Effector memory CD4-positive, alpha-beta T cell (primary cell): ENCODE measurements around the gene CDH9.

Experiments used
- DNase-seq, 3 donors: peaks; one replicate each; pipeline ENCODE4 v3.0.0-alpha.2; 2020
- H3K27ac ChIP-seq: 2 replicates; pipeline ENCODE4 v1.7.0; 2013; ENCODE audit warnings: mild to moderate bottlenecking, low read length, moderate library complexity; ENCODE audit not compliant: insufficient read depth, poor library complexity, severe bottlenecking
- H3K27me3 ChIP-seq: replicated peaks from 2 replicates; pipeline ENCODE4 v1.7.0; 2013; ENCODE audit warnings: mild to moderate bottlenecking, low read length; ENCODE audit not compliant: insufficient read depth, control insufficient read depth, poor library complexity, severe bottlenecking
- H3K36me3 ChIP-seq: 2 replicates; pipeline ENCODE4 v1.7.0; 2013; ENCODE audit warnings: mild to moderate bottlenecking, low read length, moderate library complexity; ENCODE audit not compliant: control insufficient read depth, insufficient read depth
- H3K4me1 ChIP-seq: 2 replicates; pipeline ENCODE4 v1.7.0; 2013; ENCODE audit warnings: low read length, mild to moderate bottlenecking; ENCODE audit not compliant: control insufficient read depth, insufficient read depth, poor library complexity, severe bottlenecking
- H3K4me3 ChIP-seq: 2 replicates; pipeline ENCODE4 v1.7.0; 2013; ENCODE audit warnings: low read length, low read depth, mild to moderate bottlenecking; ENCODE audit not compliant: insufficient read depth, poor library complexity, severe bottlenecking
- H3K9me3 ChIP-seq: 2 replicates; pipeline ENCODE4 v1.7.0; 2013; ENCODE audit warnings: mild to moderate bottlenecking, low read length, moderate library complexity; ENCODE audit not compliant: control insufficient read depth

Gene CDH9

DNA sequence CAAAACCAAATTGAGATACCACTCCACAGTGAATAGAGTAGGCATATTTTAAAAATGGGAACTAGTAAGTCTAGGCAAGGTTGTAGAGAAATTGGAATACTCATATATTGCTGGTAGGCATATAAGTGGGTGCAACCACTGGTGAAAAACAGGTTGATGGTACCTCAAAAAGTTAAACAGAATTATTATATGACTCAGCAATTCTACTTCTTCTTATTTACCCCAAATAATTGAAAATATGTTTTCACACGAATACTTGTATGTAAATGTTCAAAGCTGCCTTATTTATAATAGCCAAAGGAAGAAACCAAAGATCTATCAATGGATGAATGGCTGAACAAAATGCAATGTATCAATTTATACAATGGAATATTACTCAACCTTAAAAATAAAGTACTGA, 79.1 kb downstream of the CDH9 start:
- no peaks in the 10 kb centered on the region for H3K9me3 ChIP-seq
- H3K4me1 ChIP-seq = no peaks in the 10 kb centered on the region
- no peaks in the 10 kb centered on the region for H3K36me3 ChIP-seq
- H3K27ac ChIP-seq = no peak overlapping the region
- no peaks in the 10 kb centered on the region for H3K27me3 ChIP-seq
- no peak for DNase-seq
- H3K4me3 ChIP-seq = no peak overlapping the region

DNA sequence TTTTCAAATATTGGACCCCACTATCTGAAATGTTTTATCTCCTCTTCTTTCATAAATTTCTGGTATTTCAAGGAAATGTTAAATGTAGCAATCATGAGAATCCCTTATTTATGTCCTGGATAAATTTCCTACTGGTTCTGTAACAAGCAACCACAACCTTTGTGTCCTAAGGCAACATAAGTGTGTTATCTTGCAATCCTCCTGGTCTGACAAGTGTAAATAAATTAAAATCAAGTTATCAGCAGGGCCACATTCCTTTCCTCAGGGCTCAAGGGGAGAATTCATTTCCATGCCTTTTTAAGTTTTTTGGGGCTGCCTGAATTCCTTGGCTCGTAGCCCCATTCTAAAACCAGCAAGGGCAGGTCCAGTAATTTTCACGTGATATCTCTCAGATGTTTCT, 83.2 kb downstream of the CDH9 start:
- DNase-seq = no peak
- no peaks in the 10 kb centered on the region for H3K36me3 ChIP-seq
- no peaks in the 10 kb centered on the region for H3K27me3 ChIP-seq
- H3K27ac ChIP-seq = no peak overlapping the region
- no peaks in the 10 kb centered on the region for H3K4me1 ChIP-seq
- no peak overlapping the region for H3K4me3 ChIP-seq
- no peaks in the 10 kb centered on the region for H3K9me3 ChIP-seq

DNA sequence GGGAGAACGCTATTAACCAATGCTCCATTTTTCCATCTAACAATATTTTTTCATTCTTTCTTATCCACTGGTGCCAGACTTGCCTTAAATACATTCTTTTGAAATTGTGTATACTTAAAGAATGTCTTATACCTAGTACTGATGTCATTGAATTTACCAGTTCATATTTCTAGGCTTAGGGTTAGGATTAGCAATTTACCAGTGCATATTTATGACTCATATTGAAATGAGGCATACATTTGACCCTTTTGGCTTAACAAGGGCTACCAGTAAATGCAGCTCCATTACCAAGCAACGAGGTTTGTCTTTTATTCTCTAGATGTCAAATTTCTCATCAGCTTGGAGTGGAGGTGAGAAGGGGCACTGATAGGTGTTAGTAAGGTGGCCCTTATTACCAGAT, 89.5 kb downstream of the CDH9 start:
- no peak overlapping the region for H3K27ac ChIP-seq
- no peak for DNase-seq
- no peak overlapping the region for H3K4me3 ChIP-seq
- H3K36me3 ChIP-seq = no peaks in the 10 kb centered on the region
- no peaks in the 10 kb centered on the region for H3K27me3 ChIP-seq
- H3K4me1 ChIP-seq = no peaks in the 10 kb centered on the region
- no peaks in the 10 kb centered on the region for H3K9me3 ChIP-seq

DNA sequence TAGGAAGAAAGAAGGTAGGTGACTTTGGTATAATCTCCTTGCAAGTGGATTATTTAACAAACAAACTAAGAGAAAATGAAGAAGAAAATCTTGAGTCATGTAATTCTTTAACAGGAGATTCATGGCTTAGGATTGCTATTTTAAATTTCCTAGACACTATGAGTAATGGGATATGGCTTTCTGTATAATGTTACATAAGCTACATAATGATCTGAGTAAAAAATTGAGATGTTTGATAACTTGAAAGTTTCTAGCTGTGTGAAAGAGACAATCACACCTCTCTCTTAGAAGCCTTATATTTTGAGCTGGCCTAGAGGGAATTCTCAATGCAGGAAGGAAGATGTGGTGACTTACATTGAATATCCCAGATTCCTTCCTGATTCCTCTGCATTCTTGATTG, 92.5 kb downstream of the CDH9 start:
- Histone ChIP-seq H3K9me3 (no peaks in the 10 kb centered on the region), H3K36me3 (no peaks in the 10 kb centered on the region), H3K4me1 (no peaks in the 10 kb centered on the region), H3K4me3 (no peak overlapping the region), H3K27me3 (no peaks in the 10 kb centered on the region), H3K27ac (no peak overlapping the region)
- DNase-seq = no peak

DNA sequence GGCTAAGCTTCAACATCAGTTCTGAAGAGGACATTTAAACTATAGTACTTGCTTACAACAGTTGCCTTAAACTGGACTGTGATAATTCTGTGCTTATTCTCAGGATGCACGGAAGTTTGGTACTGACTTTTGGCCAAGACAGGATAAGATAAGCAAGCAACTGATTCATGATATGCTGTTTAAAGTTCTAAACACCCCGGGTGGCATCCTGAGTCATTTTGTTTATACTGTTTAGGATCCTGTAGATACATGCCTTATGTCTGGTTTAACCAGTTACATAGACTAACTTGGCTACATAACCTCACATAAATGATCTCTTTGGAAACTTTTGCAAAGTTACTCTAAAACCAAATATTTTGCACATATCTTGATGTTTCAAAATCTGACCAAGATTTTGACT, 95.9 kb downstream of the CDH9 start:
- Histone ChIP-seq H3K27me3 (no peaks in the 10 kb centered on the region), H3K9me3 (no peaks in the 10 kb centered on the region), H3K4me1 (no peaks in the 10 kb centered on the region), H3K4me3 (no peak overlapping the region), H3K36me3 (no peaks in the 10 kb centered on the region), H3K27ac (no peak overlapping the region)
- DNase-seq = no peak

DNA sequence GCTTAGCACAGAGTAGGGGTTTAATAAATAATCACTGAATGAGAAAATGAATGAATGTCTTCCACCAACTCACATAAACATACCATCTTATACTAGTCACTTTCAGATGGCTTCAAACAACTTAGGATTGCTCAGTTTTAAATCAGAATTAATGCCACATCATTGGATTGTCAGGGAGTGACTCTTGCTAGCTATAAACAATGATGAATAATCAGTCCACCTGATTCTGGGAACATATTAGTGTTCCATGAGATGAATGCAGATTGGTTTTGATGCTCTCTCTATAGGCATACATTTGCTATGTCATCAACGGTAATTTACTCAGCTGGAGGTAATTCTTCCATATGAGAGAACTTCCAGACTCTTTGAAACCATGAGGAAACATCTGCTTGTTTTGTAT, 97.4 kb downstream of the CDH9 start:
- no peaks in the 10 kb centered on the region for H3K9me3 ChIP-seq
- H3K27me3 ChIP-seq = no peaks in the 10 kb centered on the region
- H3K4me1 ChIP-seq = no peaks in the 10 kb centered on the region
- no peak overlapping the region for H3K27ac ChIP-seq
- DNase-seq = no peak
- no peak overlapping the region for H3K4me3 ChIP-seq
- H3K36me3 ChIP-seq = no peaks in the 10 kb centered on the region

DNA sequence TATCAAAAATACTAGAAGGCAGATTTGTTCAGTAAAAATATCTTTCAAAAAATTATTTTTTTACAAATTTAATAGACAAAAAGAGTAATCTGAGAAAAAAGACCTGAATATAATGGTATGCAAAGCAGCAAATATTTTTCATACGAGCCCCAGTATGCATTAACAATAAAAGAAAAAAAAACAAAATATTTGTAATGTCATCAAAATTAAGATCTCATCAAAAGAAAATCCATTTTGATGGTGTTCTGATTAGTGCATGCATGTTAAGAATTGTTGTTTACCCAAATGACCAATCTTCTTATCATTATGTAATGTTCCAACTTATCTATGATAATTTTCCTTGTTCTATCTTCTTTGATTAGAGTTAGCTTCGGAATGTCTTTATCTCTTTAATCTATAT, 106.1 kb downstream of the CDH9 start:
- no peak overlapping the region for H3K4me3 ChIP-seq
- no peaks in the 10 kb centered on the region for H3K27me3 ChIP-seq
- H3K27ac ChIP-seq = no peak overlapping the region
- H3K36me3 ChIP-seq = no peaks in the 10 kb centered on the region
- DNase-seq = no peak
- H3K4me1 ChIP-seq = no peaks in the 10 kb centered on the region
- H3K9me3 ChIP-seq = no peaks in the 10 kb centered on the region

DNA sequence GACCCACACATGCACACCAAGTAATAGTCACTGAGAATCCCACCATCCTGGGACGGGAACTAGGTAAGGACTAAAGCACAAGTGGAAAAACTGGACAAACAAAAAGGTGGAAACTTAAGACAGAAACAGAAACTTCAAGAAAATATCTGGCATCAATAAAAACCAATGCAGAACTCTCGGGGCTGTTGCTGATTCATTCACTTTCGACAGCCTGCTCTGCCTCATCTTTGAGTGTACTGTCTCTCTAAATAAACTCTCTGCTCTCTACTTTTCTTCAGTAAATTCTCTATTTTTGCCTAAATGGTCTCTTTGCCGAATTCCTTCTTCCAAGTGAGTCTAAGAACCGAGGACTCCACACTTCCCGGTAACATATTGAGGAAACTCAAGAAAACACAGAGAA, 116.9 kb downstream of the CDH9 start:
- H3K27ac ChIP-seq = no peak overlapping the region
- no peak for DNase-seq
- no peaks in the 10 kb centered on the region for H3K4me1 ChIP-seq
- no peaks in the 10 kb centered on the region for H3K27me3 ChIP-seq
- H3K36me3 ChIP-seq = no peaks in the 10 kb centered on the region
- no peaks in the 10 kb centered on the region for H3K9me3 ChIP-seq
- H3K4me3 ChIP-seq = no peak overlapping the region

DNA sequence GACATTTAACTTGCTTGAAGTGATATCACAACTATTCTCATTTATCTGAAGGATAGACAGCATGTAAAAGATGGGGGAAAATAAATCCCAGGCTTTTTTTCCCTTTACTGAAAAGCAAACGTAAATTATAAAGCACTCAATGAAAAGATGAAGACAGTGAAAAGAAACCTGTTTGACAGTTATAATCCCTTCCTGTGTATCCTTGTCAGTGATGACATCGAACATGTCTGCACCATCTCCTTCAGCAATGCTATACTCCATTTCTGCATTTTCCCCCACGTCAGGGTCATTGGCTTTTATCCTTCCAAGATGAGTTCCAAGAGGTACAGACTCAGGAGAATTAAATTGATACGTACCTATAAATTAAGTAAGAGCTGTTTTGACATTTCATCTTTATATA, 134.9 kb downstream of the CDH9 start:
- DNase-seq = no peak
- Histone ChIP-seq H3K27me3 (no peaks in the 10 kb centered on the region), H3K4me1 (no peaks in the 10 kb centered on the region), H3K9me3 (no peaks in the 10 kb centered on the region), H3K27ac (no peak overlapping the region), H3K36me3 (no peaks in the 10 kb centered on the region), H3K4me3 (no peak overlapping the region)

DNA sequence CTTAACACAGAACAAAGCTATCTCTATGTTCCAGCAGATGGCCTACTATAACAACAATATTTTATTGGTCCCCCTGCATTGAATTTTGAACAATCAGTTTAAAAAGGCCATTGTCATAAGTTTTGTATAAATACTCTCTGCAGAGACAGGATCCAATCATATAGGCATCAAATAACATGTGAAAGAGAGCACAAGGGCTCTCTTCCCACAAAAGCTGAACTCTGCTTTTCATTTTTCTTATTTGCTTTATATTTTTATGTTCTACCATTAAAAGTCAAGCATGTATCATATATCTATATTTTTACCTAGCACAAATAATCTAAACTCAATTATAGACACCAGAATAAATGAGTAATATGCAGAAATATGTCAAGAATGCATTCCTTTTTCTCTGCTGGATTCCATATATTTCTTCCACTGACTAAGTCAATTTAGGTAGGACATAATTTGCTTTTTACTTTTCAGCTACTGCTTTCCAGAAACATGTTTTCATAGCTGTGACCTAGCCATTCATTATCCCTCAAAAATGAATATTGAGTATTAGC, 143.6 kb downstream of the CDH9 start:
- Histone ChIP-seq H3K9me3 (no peaks in the 10 kb centered on the region), H3K4me3 (no peak overlapping the region), H3K36me3 (no peaks in the 10 kb centered on the region), H3K27me3 (no peaks in the 10 kb centered on the region), H3K27ac (no peak overlapping the region), H3K4me1 (no peaks in the 10 kb centered on the region)
- DNase-seq = no peak

DNA sequence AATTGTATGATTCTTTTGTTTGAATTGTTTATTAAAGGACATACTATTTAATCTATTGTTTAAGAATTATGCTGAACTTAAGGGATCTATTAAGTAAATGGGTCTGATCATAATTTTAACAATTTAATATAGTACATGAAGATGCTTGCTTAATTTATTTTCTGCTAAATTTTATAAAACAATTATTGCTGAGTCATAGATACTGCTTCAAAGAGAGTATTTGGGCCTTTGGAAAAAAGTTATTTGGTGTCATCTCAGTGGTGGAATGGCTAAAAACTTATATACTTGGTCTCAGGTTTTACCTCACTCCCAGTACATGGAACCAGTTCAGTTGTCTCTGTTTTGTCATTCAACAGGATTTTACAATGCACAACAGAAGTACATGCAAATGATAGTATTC, 145.3 kb downstream of the CDH9 start:
- H3K36me3 ChIP-seq = no peaks in the 10 kb centered on the region

More for the DNA sequence above, 145.3 kb downstream of the CDH9 start:
- DNase-seq = no peak
- Histone ChIP-seq H3K9me3 (no peaks in the 10 kb centered on the region), H3K4me3 (no peak overlapping the region), H3K27me3 (no peaks in the 10 kb centered on the region), H3K27ac (no peak overlapping the region), H3K4me1 (no peaks in the 10 kb centered on the region)
